H9 (cell line): ENCODE data around the gene HSPA12A. TPM values are rescaled to one million over a fixed set of nuclear protein-coding genes. Genes with fewer than 3 reads are reported as not detected.

Experiments used
- DNase-seq: peaks from one replicate; pipeline ENCODE4 v3.0.0-alpha.2; 2017
- H2AFZ ChIP-seq: one replicate; pipeline ENCODE4 v1.6.1; 2013; ENCODE audit warnings: mild to moderate bottlenecking, low read length, control low read depth, moderate library complexity
- H2AK5ac ChIP-seq: 2 replicates; pipeline ENCODE4 v1.6.1; 2013; ENCODE audit warnings: low read length, control low read depth, mixed read lengths; ENCODE audit not compliant: insufficient read length
- H2BK120ac ChIP-seq: one replicate; pipeline ENCODE4 v1.6.1; 2013; ENCODE audit warnings: low read depth, mild to moderate bottlenecking, low read length, control low read depth, inconsistent platforms; ENCODE audit not compliant: poor library complexity, severe bottlenecking
- H2BK12ac ChIP-seq: 2 replicates; pipeline ENCODE4 v1.6.1; 2013; ENCODE audit warnings: low read length, control low read depth, mixed read lengths, low read depth; ENCODE audit not compliant: insufficient read length
- H2BK15ac ChIP-seq: 2 replicates; pipeline ENCODE4 v1.6.1; 2013; ENCODE audit warnings: low read depth, low read length, control low read depth
- H2BK20ac ChIP-seq: one replicate; pipeline ENCODE4 v1.6.1; 2013; ENCODE audit warnings: low read depth, mild to moderate bottlenecking, low read length, control low read depth, inconsistent platforms; ENCODE audit not compliant: poor library complexity, severe bottlenecking
- H2BK5ac ChIP-seq: 2 replicates; pipeline ENCODE4 v1.6.1; 2013; ENCODE audit warnings: low read length, control low read depth, mixed read lengths; ENCODE audit not compliant: insufficient read length
- H3K14ac ChIP-seq: 2 replicates; pipeline ENCODE4 v1.6.1; 2013; ENCODE audit warnings: low read length, control low read depth; ENCODE audit not compliant: insufficient read depth
- H3K18ac ChIP-seq: 2 replicates; pipeline ENCODE4 v1.6.1; 2013; ENCODE audit warnings: low read depth, mild to moderate bottlenecking, mixed read lengths, low read length, control low read depth; ENCODE audit not compliant: insufficient read length
- H3K23ac ChIP-seq: 2 replicates; pipeline ENCODE4 v1.6.1; 2013; ENCODE audit warnings: low read length, control low read depth, mixed read lengths, low read depth; ENCODE audit not compliant: insufficient read length
- H3K23me2 ChIP-seq: 2 replicates; pipeline ENCODE4 v1.6.1; 2013; ENCODE audit warnings: low read depth, mild to moderate bottlenecking, mixed read lengths, low read length, control low read depth; ENCODE audit not compliant: insufficient read length, poor library complexity, severe bottlenecking
- H3K27ac ChIP-seq: 2 replicates; pipeline ENCODE4 v1.5.1; 2013; ENCODE audit warnings: low read length, control low read depth, mixed read lengths, low read depth; ENCODE audit not compliant: insufficient read length
- H3K27me3 ChIP-seq: 2 replicates; pipeline ENCODE4 v1.6.1; 2013; ENCODE audit warnings: low read length, control low read depth, inconsistent platforms; ENCODE audit not compliant: insufficient read depth
- H3K4ac ChIP-seq: 2 replicates; pipeline ENCODE4 v1.6.1; 2013; ENCODE audit warnings: low read depth, mild to moderate bottlenecking, control low read depth, inconsistent platforms, low read length, moderate library complexity
- H3K4me1 ChIP-seq: 2 replicates; pipeline ENCODE4 v1.6.1; 2013; ENCODE audit warnings: low read length, control low read depth, inconsistent platforms; ENCODE audit not compliant: insufficient read depth
- H3K4me2 ChIP-seq: 2 replicates; pipeline ENCODE4 v1.6.1; 2013; ENCODE audit warnings: low read length, control low read depth, mixed read lengths; ENCODE audit not compliant: insufficient read length, insufficient read depth
- H3K56ac ChIP-seq: 2 replicates; pipeline ENCODE4 v1.6.1; 2013; ENCODE audit warnings: low read depth, mild to moderate bottlenecking, mixed read lengths, low read length, control low read depth; ENCODE audit not compliant: insufficient read length
- H3K79me1 ChIP-seq: 2 replicates; pipeline ENCODE4 v1.6.1; 2013; ENCODE audit warnings: low read depth, mild to moderate bottlenecking, moderate library complexity, low read length, control low read depth, inconsistent platforms; ENCODE audit not compliant: insufficient read depth, poor library complexity, severe bottlenecking
- H3K79me2 ChIP-seq: 2 replicates; pipeline ENCODE4 v1.6.1; 2013; ENCODE audit warnings: low read length, control low read depth, inconsistent platforms; ENCODE audit not compliant: insufficient read depth
- H3K9ac ChIP-seq: 2 replicates; pipeline ENCODE4 v1.6.1; 2013; ENCODE audit warnings: low read length, control low read depth, mixed read lengths; ENCODE audit not compliant: insufficient read length; ENCODE audit errors: extremely low read depth
- H3K9me3 ChIP-seq: one replicate; pipeline ENCODE4 v1.6.1; 2013; ENCODE audit warnings: low read depth, low read length, inconsistent platforms; ENCODE audit not compliant: control insufficient read depth
- H3T11ph ChIP-seq: one replicate; pipeline ENCODE4 v1.6.1; 2013; ENCODE audit warnings: mild to moderate bottlenecking, low read length, control low read depth, inconsistent platforms
- H4K20me1 ChIP-seq: one replicate; pipeline ENCODE4 v1.6.1; 2013; ENCODE audit not compliant: control insufficient read depth, insufficient read length, insufficient read depth
- H4K5ac ChIP-seq: 2 replicates; pipeline ENCODE4 v1.6.1; 2013; ENCODE audit warnings: low read depth, mild to moderate bottlenecking, mixed read lengths, low read length, control low read depth; ENCODE audit not compliant: insufficient read length
- H4K8ac ChIP-seq: replicated peaks from 2 replicates; pipeline ENCODE4 v1.6.1; 2013; ENCODE audit warnings: low read length, control low read depth, mixed read lengths, low read depth; ENCODE audit not compliant: insufficient read length
- H4K91ac ChIP-seq: 2 replicates; pipeline ENCODE4 v1.6.1; 2013; ENCODE audit warnings: low read depth, mild to moderate bottlenecking, moderate library complexity, mixed read lengths, low read length, control low read depth; ENCODE audit not compliant: insufficient read length
- H3K27ac Mint-ChIP-seq, 3 experiments: 2 replicates in 2 of 3; 3 replicates in 1 of 3; pipeline ENCODE4 v1.8.0; 2020 to 2021; ENCODE audit warnings: mixed read lengths in 3 of 3, mild to moderate bottlenecking in 1 of 3, moderate library complexity in 1 of 3
- H3K27me3 Mint-ChIP-seq: 2 replicates; pipeline ENCODE4 v1.8.0; 2021; ENCODE audit warnings: low read depth, mild to moderate bottlenecking, moderate library complexity, mixed read lengths
- H3K36me3 Mint-ChIP-seq, 3 experiments: 2 replicates in 2 of 3; 3 replicates in 1 of 3; pipeline ENCODE4 v1.8.0; 2020 to 2021; ENCODE audit warnings: low read depth in 3 of 3, mixed read lengths in 3 of 3; ENCODE audit not compliant: insufficient read depth in 1 of 3
- H3K4me1 Mint-ChIP-seq, 2 experiments: 2 replicates each; pipeline ENCODE4 v1.8.0; 2020; ENCODE audit warnings: mixed read lengths in 2 of 2
- H3K4me3 Mint-ChIP-seq, 2 experiments: 2 replicates in 1 of 2; 3 replicates in 1 of 2; pipeline ENCODE4 v1.8.0; 2020 to 2021; ENCODE audit warnings: mild to moderate bottlenecking in 2 of 2, mixed read lengths in 2 of 2, moderate library complexity in 1 of 2
- H3K9me3 Mint-ChIP-seq, 2 experiments: 2 replicates in 1 of 2; 3 replicates in 1 of 2; pipeline ENCODE4 v1.8.0; 2020; ENCODE audit warnings: mild to moderate bottlenecking in 2 of 2, mixed read lengths in 2 of 2, moderate library complexity in 1 of 2
- CTCF ChIP-seq: fragments of 200-600 bp; sonication (generic); conservative IDR thresholded peaks from 3 replicates; pipeline ENCODE4 v1.8.0; 2021; ENCODE audit warnings: antibody characterized with exemption, mild to moderate bottlenecking
- WGBS: extraction: QIAGEN DNeasy Blood & Tissue Kit; methylation state at CpG from one replicate; pipeline ENCODE4 v1.1.7; 2013; ENCODE audit warnings: missing lambda C conversion rate, low lambda C conversion rate, mixed read lengths; ENCODE audit not compliant: insufficient read length; ENCODE audit errors: extremely low coverage; 5-methylcytosine and 5-hydroxymethylcytosine counted together
- total RNA-seq: library from RNA; stranded (reverse); gene quantifications from 2 replicates; pipeline ENCODE4 v1.2.1, GENCODE V29; 2021

HSPA12A gene
- total RNA-seq, 1 experiment from 2014 or later = 3.2 TPM

DNA sequence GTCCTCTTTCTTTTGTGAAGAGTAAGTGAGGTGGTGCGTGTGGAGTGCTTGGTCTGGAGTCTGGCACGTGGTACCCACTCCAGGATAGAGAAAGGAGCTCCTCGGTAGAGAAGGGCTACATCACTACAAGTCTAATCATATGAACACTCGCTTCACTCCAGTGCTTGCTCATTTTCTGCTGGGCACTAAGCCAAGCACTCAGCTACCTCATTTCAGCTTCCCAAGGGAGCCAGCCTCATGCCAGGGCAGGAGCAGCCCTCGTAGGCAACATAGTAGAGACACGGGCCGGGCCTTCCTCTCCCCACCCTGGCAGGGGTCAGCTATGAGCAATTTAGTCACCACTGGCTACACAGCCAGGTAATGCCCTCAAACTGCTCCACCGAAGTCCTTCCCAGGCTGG lies 11.4 kb upstream of the HSPA12A start:
- Histone ChIP-seq H3K9ac (no peak overlapping the region), H3K18ac (no peak overlapping the region), H4K91ac (no peak overlapping the region), H3K23me2 (no peaks in the 10 kb centered on the region), H3K79me2 (no peaks in the 10 kb centered on the region), H3K4me2 (no peak overlapping the region), H3K79me1 (no peaks in the 10 kb centered on the region), H2AK5ac (no peak overlapping the region), H2BK15ac (no peak overlapping the region), H2BK12ac (no peak overlapping the region), H2BK20ac (no peak overlapping the region), H2AFZ (no peak overlapping the region), H4K5ac (peak overlapping the region; percentile 60), H4K8ac (no peak overlapping the region), H3K27me3 (no peaks in the 10 kb centered on the region), H2BK5ac (no peak overlapping the region), H3K9me3 (no peaks in the 10 kb centered on the region), H3K23ac (no peak overlapping the region), H3K4ac (no peak overlapping the region), H3K27ac (no peak overlapping the region), H3K4me1 (no peaks in the 10 kb centered on the region), H4K20me1 (no peaks in the 10 kb centered on the region), H3T11ph (no peak overlapping the region), H3K14ac (no peak overlapping the region), H2BK120ac (no peak overlapping the region), H3K56ac (no peak overlapping the region)
- Mint-ChIP-seq H3K4me3 (no peak overlapping the region), H3K36me3 (no peaks in the 10 kb centered on the region; a peak in 1 of 7 replicates), H3K9me3 (peaks cover 2 to 3% of the 10 kb centered on the region in 2 experiments; a peak in 1 of 5 replicates), H3K27me3 (peaks cover 25% of the 10 kb centered on the region), H3K4me1 (peaks cover 5 to 7% of the 10 kb centered on the region in 2 experiments; a peak in 3 of 4 replicates), H3K27ac (no peak overlapping the region)
- no peak for TF ChIP-seq CTCF
- DNase-seq = no peak
- WGBS = no CpG with 5 or more reads among the region's 8 CpGs
